GM18502 (cell line): ENCODE results near the gene FER1L5.

Experiments
- ATAC-seq: cut with Tn5 transposase; IDR thresholded peaks from one replicate; pipeline ENCODE4 v1.9.1; 2021; ENCODE audit warnings: mild to moderate bottlenecking; ENCODE audit not compliant: unreplicated experiment, poor library complexity

FER1L5 gene

GRCh38 chr2:96669539-96670215 lies 27.1 kb downstream of the FER1L5 start:
- no peak for ATAC-seq

- no peak for ATAC-seq
Observed at GRCh38 chr2:96679848-96680247, 37.3 kb downstream of the FER1L5 start.

GRCh38 chr2:96680561-96681141 lies 38.1 kb downstream of the FER1L5 start:
- no peak for ATAC-seq

GRCh38 chr2:96681540-96681939 lies 39.0 kb downstream of the FER1L5 start:
- no peak for ATAC-seq

- no peak for ATAC-seq
Observed at GRCh38 chr2:96683307-96683706, 40.7 kb downstream of the FER1L5 start.

GRCh38 chr2:96683972-96684820 lies 41.6 kb downstream of the FER1L5 start:
- ATAC-seq: no peak

GRCh38 chr2:96684883-96685576 lies 42.5 kb downstream of the FER1L5 start:
- no peak for ATAC-seq

GRCh38 chr2:96685577-96686459 lies 43.3 kb downstream of the FER1L5 start:
- ATAC-seq: no peak

GRCh38 chr2:96687266-96687665 lies 44.7 kb downstream of the FER1L5 start:
- no peak for ATAC-seq

GRCh38 chr2:96687711-96688640 lies 45.4 kb downstream of the FER1L5 start:
- ATAC-seq: no peak

GRCh38 chr2:96688649-96689430 lies 46.3 kb downstream of the FER1L5 start:
- no peak for ATAC-seq

- no peak for ATAC-seq
Observed at GRCh38 chr2:96689431-96689991, 46.9 kb downstream of the FER1L5 start.

GRCh38 chr2:96690306-96691021 lies 47.9 kb downstream of the FER1L5 start:
- ATAC-seq: no peak

GRCh38 chr2:96691022-96691612 lies 48.6 kb downstream of the FER1L5 start:
- no peak for ATAC-seq

GRCh38 chr2:96692094-96692971 lies 49.8 kb downstream of the FER1L5 start:
- ATAC-seq: no peak
